ENCODE data around the gene CEACAM6. TPM values are rescaled to one million over a fixed set of nuclear protein-coding genes. Genes with fewer than 3 reads are reported as not detected.

Gene CEACAM6
- total and polyA plus RNA-seq, 7 donors, result 0.03 to 0.27 (median 0.10) TPM; not detected in 3

DNA sequence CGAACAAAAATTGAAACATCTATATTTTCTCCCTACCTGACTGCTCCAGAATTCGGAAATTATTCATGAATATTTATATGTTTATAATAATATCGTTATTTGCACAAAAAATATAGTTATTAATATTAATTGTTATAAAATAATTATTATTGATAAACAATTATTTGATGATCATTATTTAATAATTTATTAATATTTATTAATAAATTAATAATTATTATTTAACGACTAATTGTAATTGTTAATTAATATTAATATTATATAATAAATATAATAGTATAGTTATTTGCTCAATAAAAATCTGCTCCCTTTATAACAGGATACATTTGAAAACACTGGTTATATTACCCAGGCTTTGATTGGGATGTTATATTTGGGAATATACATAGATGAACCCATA lies 14.3 kb downstream of the CEACAM6 start:
- no peak overlapping the region for H3K4me3 ChIP-seq
- H3K27me3 ChIP-seq (ENCODE audit: insufficient read depth in 3 of 3, low read length in 2 of 3), result peaks cover 2 to 5% (median 4%) of the 10 kb centered on the region in 3 donors
- intact Hi-C loops (cut with DNase I), result no loop called here
- no peak overlapping the region for H3K27ac ChIP-seq
- H3K9me3 ChIP-seq, result no peaks in the 10 kb centered on the region
- no peaks in the 10 kb centered on the region for H3K36me3 ChIP-seq (ENCODE audit: insufficient read depth in 1 of 2, low read depth in 1 of 2)
- no peak for ATAC-seq
- WGBS, 3 donors, result 91 to 95% (median 93%) methylated on average over 4 of the region's 4 CpGs
- DNase-seq, result no peak
- no peaks in the 10 kb centered on the region for H3K4me1 ChIP-seq
- TF ChIP-seq, protein P1, sequence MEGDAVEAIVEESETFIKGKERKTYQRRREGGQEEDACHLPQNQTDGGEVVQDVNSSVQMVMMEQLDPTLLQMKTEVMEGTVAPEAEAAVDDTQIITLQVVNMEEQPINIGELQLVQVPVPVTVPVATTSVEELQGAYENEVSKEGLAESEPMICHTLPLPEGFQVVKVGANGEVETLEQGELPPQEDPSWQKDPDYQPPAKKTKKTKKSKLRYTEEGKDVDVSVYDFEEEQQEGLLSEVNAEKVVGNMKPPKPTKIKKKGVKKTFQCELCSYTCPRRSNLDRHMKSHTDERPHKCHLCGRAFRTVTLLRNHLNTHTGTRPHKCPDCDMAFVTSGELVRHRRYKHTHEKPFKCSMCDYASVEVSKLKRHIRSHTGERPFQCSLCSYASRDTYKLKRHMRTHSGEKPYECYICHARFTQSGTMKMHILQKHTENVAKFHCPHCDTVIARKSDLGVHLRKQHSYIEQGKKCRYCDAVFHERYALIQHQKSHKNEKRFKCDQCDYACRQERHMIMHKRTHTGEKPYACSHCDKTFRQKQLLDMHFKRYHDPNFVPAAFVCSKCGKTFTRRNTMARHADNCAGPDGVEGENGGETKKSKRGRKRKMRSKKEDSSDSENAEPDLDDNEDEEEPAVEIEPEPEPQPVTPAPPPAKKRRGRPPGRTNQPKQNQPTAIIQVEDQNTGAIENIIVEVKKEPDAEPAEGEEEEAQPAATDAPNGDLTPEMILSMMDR (IDR thresholded peaks at IDR 0.05), result no peak

DNA sequence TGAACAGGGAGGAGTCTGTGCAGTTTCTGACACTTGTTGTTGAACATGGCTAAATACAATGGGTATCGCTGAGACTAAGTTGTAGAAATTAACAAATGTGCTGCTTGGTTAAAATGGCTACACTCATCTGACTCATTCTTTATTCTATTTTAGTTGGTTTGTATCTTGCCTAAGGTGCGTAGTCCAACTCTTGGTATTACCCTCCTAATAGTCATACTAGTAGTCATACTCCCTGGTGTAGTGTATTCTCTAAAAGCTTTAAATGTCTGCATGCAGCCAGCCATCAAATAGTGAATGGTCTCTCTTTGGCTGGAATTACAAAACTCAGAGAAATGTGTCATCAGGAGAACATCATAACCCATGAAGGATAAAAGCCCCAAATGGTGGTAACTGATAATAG lies 16.1 kb downstream of the CEACAM6 start:
- Histone ChIP-seq H3K9me3 (no peaks in the 10 kb centered on the region), H3K4me1 (no peaks in the 10 kb centered on the region), H3K36me3 (ENCODE audit: insufficient read depth in 1 of 2, low read depth in 1 of 2) (no peaks in the 10 kb centered on the region), H3K4me3 (no peak overlapping the region), H3K27me3 (ENCODE audit: insufficient read depth in 3 of 3, low read length in 2 of 3) (peaks cover 0 to 5% (median 0%) of the 10 kb centered on the region in 3 donors), H3K27ac (no peak overlapping the region)
- ATAC-seq (no peak), DNase-seq (no peak)
- intact Hi-C loops (cut with DNase I), result no loop called here
- WGBS, 3 donors, result 89 to 94% (median 89%) methylated on average over 2 of the region's 2 CpGs
- TF ChIP-seq, protein P1 (IDR thresholded peaks at IDR 0.05), result no peak

DNA sequence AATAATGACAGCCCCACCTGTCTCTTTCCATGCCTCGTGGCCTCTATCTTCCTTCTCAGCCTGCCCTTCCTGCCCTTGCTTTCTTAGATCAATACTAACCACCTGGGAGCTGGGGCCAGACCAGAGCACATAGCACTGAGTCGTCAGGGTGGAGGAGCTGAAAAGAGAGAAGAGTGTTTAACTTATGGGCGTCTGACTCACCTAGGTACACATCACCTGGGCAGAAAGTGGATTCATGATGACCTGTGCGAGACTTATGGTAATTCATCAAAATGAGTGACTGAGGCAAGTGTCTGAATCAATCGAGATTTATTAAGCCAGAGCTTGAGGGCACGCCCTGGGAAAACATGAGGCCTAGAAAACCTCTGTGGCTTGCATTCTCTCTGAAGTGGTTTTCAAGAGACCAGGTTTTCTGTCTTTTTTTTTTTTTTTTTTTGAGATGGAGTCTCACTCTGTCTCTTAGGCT lies 19.2 kb downstream of the CEACAM6 start:
- Histone ChIP-seq H3K27ac (no peak overlapping the region), H3K27me3 (ENCODE audit: insufficient read depth in 3 of 3, low read length in 2 of 3) (peaks cover 0 to 8% (median 0%) of the 10 kb centered on the region in 3 donors), H3K4me3 (no peak overlapping the region), H3K4me1 (no peaks in the 10 kb centered on the region), H3K9me3 (no peaks in the 10 kb centered on the region), H3K36me3 (ENCODE audit: insufficient read depth in 1 of 2, low read depth in 1 of 2) (no peaks in the 10 kb centered on the region)
- no peak for ATAC-seq
- TF ChIP-seq, protein P1 (IDR thresholded peaks at IDR 0.05), result no peak
- intact Hi-C loops (cut with DNase I), result no loop called here
- no peak for DNase-seq
- 49 to 59% (median 56%) methylated on average over 6 of the region's 6 CpGs for WGBS, 3 donors

DNA sequence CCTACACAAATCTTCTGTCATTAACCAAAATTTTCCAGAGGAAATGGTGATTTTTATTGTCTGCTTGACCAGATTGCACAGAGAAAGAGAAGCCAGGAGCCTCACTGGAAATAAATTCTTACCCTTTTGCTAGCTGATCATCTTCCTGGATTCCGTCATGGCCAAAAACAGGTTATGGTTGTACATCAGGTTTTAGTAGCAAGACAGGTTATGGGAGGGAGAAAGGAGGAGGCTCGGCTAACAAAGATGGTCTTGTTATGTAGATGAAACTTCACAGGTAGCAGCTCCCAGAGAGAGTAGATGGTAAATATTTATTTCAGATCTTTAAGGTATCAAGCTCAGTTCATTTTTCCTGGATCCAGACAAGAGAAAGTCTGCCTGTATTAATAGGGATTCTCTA lies 21.4 kb downstream of the CEACAM6 start:
- intact Hi-C loops (cut with DNase I), result no loop called here
- 57 to 75% (median 74%) methylated on average over 2 of the region's 2 CpGs for WGBS, 3 donors
- DNase-seq, result no peak
- ATAC-seq, result no peak
- TF ChIP-seq, protein P1 (IDR thresholded peaks at IDR 0.05), result no peak
- H3K36me3 ChIP-seq (ENCODE audit: insufficient read depth in 1 of 2, low read depth in 1 of 2), result no peaks in the 10 kb centered on the region
- no peak overlapping the region for H3K27ac ChIP-seq
- H3K4me3 ChIP-seq, result no peak overlapping the region
- peaks cover 0 to 12% (median 0%) of the 10 kb centered on the region in 3 donors for H3K27me3 ChIP-seq (ENCODE audit: insufficient read depth in 3 of 3, low read length in 2 of 3)
- H3K4me1 ChIP-seq, result no peaks in the 10 kb centered on the region
- H3K9me3 ChIP-seq, result no peaks in the 10 kb centered on the region

DNA sequence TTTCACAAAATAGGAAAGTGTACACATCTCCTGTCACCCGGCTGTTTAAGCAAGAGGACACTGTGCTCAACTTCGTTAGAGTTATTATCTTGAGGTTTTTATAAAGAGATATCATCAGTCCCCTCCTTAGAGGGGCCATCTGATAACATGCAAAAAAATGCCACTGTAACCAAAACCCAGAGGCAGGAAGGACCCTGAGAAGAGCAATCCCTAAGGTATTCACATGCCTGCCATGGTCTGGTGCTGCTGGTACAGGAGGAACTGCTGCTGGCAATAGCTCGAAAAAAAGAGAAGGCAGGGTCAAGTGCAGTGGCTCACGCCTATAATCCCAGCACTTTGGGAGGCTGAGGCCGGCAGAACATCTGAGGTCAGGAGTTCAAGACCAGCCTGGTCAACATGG lies 28.3 kb downstream of the CEACAM6 start:
- H3K4me1 ChIP-seq, result no peaks in the 10 kb centered on the region
- peaks cover 0 to 48% (median 3%) of the 10 kb centered on the region in 3 donors for H3K27me3 ChIP-seq (ENCODE audit: insufficient read depth in 3 of 3, low read length in 2 of 3)
- WGBS, 3 donors, result 59 to 70% (median 64%) methylated on average over 5 of the region's 5 CpGs
- TF ChIP-seq, protein P1 (IDR thresholded peaks at IDR 0.05), result no peak
- ATAC-seq (no peak), DNase-seq (no peak)
- H3K4me3 ChIP-seq, result no peak overlapping the region
- H3K27ac ChIP-seq, result no peak overlapping the region
- intact Hi-C loops (cut with DNase I), result no loop called here
- H3K36me3 ChIP-seq (ENCODE audit: insufficient read depth in 1 of 2, low read depth in 1 of 2), result no peaks in the 10 kb centered on the region
- H3K9me3 ChIP-seq, result no peaks in the 10 kb centered on the region
